ENCODE results near the gene INPP5A.
"Not testable (repeated sequence)": the region's sequence is repeated elsewhere in the genome, so short reads cannot be mapped to it uniquely, and the experiment has no call there.

The INPP5A gene

GRCh38 chr10:132583456-132583855 lies 45.9 kb downstream of the INPP5A start:
- no peak for FAIRE-seq

- no peak for FAIRE-seq
These were observed 46.5 kb downstream of the INPP5A start for GRCh38 chr10:132584081-132584480.

GRCh38 chr10:132585732-132586722 lies 48.4 kb downstream of the INPP5A start:
- no peak for FAIRE-seq

GRCh38 chr10:132586739-132587138 lies 49.2 kb downstream of the INPP5A start:
- no peak for FAIRE-seq

GRCh38 chr10:132587175-132587574 lies 49.6 kb downstream of the INPP5A start:
- no peak for FAIRE-seq

- FAIRE-seq, result no peak
These were observed 50.9 kb downstream of the INPP5A start for GRCh38 chr10:132588301-132589013.

GRCh38 chr10:132589015-132589414 lies 51.4 kb downstream of the INPP5A start:
- FAIRE-seq, result no peak

- no peak for FAIRE-seq
These were observed 52.1 kb downstream of the INPP5A start for GRCh38 chr10:132589681-132590080.

- FAIRE-seq, result no peak
These were observed 52.6 kb downstream of the INPP5A start for GRCh38 chr10:132590094-132590751.

- FAIRE-seq, result no peak
These were observed 53.1 kb downstream of the INPP5A start for GRCh38 chr10:132590752-132591121.

- no peak for FAIRE-seq
These were observed 53.8 kb downstream of the INPP5A start for GRCh38 chr10:132591166-132591971.

GRCh38 chr10:132592790-132593383 lies 55.3 kb downstream of the INPP5A start:
- no peak for FAIRE-seq

GRCh38 chr10:132593389-132593788 lies 55.8 kb downstream of the INPP5A start:
- FAIRE-seq, result no peak

- FAIRE-seq, result no peak
These were observed 56.6 kb downstream of the INPP5A start for GRCh38 chr10:132593900-132594876.

GRCh38 chr10:132595021-132595420 lies 57.4 kb downstream of the INPP5A start:
- no peak for FAIRE-seq

- no peak for FAIRE-seq
These were observed 58.3 kb downstream of the INPP5A start for GRCh38 chr10:132595854-132596253.

GRCh38 chr10:132596742-132597279 lies 59.2 kb downstream of the INPP5A start:
- FAIRE-seq, result no peak

- no peak for FAIRE-seq
These were observed 60.1 kb downstream of the INPP5A start for GRCh38 chr10:132597654-132598053.

- not testable (repeated sequence) for FAIRE-seq
These were observed 61.5 kb downstream of the INPP5A start for GRCh38 chr10:132599023-132599618.

GRCh38 chr10:132599732-132600131 lies 62.1 kb downstream of the INPP5A start:
- no peak for FAIRE-seq

All from islet of Langerhans (tissue), 1 donor.